Measurements from ENCODE around the gene LAMA4.

LAMA4 gene

GRCh38 chr6:112180095-112180820 lies 74.1 kb downstream of the LAMA4 start:
- peak; percentile 80 for DNase-seq

DNA sequence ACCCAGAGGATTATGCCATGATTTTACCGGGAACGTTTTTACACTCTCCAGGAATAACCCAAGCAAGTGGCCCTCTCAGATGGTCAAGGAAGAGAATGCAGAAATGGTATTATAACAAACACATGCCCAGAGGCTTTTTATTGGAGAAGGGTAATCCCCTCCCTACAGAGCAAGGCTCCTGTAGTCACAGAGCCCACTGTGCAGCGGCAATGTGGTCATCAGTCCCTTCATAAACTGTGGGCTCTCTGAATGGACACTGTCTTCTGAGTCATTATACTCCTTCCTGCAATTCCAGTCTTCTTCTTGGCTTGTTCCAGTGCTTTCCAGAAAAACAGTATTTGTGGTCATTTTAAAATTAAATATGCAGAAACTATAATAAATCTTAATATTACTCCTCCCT lies 74.7 kb downstream of the LAMA4 start:
- no peak for DNase-seq

DNA sequence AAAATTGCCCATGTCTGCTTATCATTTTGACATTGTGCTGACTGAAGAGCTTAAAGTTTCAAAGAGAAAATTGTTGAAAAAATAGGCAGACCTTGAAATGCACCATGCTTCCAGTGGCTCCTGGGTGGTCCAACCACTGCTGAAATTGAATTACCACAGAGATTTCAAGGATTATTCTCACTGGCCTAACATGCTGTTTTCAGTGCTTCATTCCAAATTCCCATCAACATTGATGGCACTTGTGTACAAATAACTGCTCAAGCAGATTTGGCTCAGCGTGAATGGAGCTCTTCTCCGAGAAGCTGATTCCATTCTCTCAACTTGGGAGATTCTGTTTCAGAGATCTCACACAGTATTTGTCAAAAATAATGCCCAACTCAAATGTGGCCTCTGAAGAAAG lies 75.5 kb downstream of the LAMA4 start:
- DNase-seq = no peak

GRCh38 chr6:112177092-112177491 lies 77.3 kb downstream of the LAMA4 start:
- DNase-seq = no peak

DNA sequence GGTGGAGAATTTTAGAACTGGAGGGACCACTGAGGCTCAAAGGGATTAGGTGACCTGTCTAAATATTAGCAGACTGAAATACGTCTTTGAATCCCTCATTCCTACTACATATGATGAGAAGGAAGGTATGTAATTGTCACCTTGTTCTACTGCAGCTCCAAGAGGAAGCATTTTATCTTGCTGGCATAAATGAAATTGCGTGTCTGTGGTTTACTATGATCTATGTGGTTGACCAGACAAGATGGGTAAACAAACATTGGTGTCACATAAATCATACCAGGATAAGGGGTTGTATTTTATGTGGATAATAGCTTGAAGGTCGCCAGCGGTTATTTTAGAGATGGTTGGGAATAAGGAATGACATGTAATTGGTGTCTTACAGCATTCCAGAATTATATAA lies 78.2 kb downstream of the LAMA4 start:
- no peak for DNase-seq

- DNase-seq = no peak
Observed at GRCh38 chr6:112173221-112173804, 81.1 kb downstream of the LAMA4 start.

DNA sequence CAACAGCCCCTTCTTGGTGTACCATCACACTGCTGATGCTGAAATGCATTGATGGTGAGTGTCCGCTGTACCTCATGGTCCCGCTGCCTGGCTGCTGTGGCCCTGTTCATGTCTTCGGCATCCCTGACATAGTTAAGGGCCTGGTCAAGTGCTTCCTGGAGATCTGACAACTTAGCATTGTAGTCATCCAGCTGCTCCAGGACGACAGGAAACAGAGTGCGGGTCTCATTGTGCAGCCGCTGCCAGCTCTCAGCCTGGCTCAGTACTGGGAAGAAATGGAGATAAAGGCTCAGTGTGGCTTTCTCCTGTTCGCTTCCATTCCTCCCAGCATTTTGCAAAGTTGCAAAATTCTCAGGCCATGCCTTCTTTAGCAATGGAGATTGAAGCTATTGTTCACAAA lies 81.8 kb downstream of the LAMA4 start:
- no peak for DNase-seq

GRCh38 chr6:112169541-112169940 lies 84.8 kb downstream of the LAMA4 start:
- no peak for DNase-seq

DNA sequence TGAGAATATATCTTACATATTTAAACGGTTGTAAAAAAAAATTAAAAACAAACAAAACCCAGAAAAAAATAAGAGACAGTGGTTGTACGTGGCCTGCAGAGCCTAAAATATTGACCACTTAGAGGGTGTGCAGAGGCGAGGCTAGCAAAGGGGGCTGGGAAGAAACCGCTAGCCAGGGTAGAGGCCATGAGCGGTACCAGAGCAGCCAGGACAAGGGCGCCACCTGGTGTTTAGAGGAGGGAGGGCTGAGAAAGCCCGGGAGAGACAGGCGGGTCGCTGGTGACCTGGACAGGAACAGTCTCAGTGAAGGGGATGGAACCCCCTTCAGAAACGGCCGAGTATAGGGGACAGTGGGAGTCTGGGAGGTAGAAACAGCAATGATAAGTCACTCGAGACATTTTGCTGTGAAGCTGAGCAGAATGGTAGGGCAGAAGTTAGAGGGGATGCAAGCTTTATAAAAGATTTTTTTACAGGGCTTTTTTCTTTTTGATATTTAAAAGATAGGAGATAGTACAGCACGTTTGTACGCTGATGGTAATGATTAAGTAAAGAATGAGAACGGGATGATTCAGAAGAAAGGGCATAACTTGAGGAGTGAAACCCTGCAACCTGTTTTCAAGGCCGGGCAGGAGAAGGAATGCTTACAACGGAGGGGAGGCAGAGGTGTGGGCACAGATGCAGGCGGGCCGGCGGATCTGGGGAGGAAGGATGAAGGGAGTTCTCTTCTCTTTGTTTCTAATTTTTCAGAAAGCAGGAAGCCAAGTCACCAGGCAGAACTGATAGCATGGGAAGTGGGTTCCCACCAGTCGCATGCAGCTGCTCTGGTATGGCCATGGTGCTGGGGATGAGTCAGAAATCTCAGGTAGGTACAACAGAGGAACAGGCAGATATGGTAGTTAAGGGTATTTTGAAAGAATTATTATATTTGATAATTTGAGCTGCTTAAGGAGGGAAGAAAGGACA lies 90.8 kb downstream of the LAMA4 start:
- DNase-seq = peak; percentile 55

- DNase-seq = no peak
Observed at GRCh38 chr6:112160745-112161144, 93.6 kb downstream of the LAMA4 start.

- DNase-seq = no peak
Observed at GRCh38 chr6:112156668-112157067, 97.7 kb downstream of the LAMA4 start.

DNA sequence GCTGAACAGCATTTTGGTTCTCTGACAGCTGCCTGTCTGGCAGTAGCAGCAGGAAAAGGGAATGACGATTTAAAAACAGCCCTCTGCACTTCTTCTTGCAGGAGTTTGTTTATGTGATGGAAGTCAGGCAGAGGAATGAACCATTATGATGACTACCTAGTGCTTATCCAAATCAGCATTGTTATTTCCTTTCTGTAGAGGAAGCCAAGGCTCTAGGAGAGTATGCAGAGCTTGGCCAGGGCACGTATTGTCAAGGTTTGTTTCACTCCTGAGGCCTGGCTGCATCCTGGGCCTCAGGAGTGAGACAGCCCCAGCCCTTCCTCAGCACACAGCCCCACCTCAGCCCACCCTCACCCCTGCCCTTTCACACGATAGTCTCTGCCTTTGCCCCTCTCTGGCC lies 98.5 kb downstream of the LAMA4 start:
- no peak for DNase-seq

GRCh38 chr6:112154711-112155110 lies 99.7 kb downstream of the LAMA4 start:
- DNase-seq = no peak

DNA sequence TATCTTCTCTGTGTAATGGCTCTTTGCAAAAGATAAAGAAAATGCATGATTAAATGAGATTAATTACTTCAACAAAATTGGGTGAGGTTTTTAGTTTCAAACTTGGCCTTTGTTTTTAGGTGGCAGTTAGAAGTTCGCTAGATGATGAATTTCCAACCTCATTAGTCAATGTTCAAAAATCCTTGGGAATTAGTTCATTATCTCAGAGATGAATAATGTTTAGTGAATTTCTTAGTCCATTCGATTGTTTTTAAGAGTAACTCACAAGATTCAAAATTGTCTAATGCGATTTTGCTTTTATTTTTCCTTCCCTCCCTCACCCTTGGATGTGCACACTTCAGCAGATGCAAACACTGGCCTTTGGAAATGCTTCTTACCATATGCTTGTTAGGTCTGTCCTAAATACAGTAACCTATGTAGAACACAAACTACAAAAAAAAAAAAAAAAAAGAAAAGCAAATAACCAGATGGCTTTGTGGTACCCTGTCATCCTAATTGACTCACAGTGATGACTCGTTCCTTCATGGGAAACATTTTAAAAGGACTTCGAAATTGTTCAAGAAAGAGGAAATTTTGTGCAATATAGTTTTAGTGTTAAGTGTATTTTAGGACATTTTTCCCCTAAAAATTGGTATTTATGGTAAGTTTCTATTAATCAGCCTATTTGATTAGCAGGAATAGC lies 100.3 kb downstream of the LAMA4 start:
- peak; percentile 38 for DNase-seq

DNA sequence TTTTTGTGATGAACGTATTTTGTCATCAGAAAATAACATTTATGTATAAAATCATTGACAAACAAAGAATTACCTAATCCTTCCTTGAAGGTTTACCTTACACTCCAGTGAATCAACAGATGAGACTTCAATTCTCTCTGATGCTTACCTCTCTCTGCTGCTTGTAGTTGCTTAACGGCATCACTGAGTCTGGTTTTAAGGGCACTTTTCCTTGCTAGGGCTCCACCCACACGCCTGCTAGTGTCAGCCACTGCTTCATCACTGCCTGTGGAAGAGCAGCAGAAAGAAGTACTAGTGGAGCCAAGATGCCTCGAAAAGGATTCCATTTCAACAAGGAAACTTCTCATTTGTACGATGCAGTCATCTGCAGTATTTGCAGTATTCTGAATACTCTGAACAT lies 104.0 kb downstream of the LAMA4 start:
- peak; percentile 49 for DNase-seq

- peak; percentile 16 for DNase-seq
Observed at GRCh38 chr6:112149719-112150263, 104.6 kb downstream of the LAMA4 start.

DNA sequence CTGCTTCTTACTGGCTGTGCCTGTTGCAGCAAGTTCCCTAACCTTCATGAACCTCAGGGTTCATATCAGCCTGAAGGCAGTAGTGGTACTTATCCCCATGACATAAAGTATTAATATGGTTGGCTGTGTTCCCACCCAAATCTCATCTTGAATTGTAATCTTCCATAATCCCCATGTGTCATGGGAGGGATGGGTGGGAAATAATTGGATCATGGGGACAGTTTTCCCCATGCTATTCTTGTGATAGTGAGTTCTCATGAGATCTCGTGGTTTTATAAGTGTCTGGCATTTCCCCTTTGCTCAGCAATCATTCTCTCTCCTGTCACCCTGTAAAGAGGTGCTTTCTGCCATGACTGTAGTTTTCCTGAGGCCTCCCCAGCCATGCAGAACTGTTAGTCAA lies 105.1 kb downstream of the LAMA4 start:
- no peak for DNase-seq

- DNase-seq = no peak
Observed at GRCh38 chr6:112148103-112148502, 106.3 kb downstream of the LAMA4 start.

DNA sequence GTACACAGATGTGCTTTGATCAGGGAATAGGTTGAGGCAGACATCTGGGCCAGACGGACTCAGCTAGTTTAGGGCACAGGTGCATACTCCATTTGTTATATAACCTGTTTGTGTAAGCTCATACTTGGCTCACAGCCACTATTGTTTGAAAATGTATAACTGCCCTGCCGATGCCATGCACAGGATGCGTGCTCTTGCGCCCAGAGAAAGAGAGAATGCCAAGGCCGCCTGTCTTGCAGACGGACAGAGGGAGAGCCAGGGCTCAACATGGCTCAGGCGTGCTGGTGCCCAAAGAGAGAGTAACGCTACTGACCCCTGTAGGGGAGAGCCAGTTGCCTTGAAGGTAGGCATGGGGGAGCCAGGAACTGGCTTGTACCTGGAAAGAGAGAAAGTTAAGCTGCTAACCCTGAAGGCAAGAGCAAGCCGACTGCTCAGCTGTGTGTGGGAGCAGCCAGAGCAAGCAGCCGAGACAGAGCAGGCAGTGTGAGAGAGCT lies 109.2 kb downstream of the LAMA4 start:
- DNase-seq = peak; percentile 73

GRCh38 chr6:112144145-112144926 lies 110.0 kb downstream of the LAMA4 start:
- DNase-seq = peak; percentile 90

GRCh38 chr6:112141707-112142106 lies 112.7 kb downstream of the LAMA4 start:
- no peak for DNase-seq

GRCh38 chr6:112139052-112139451 lies 115.3 kb downstream of the LAMA4 start:
- no peak for DNase-seq

Measured in NCI-H69 (cell line).